Keratinocyte (primary cell): ENCODE results near the gene GPATCH2. TPM values are rescaled to one million over a fixed set of nuclear protein-coding genes. Genes with fewer than 3 reads are reported as not detected.

ENCODE experiments used
- DNase-seq: peaks from one replicate; pipeline ENCODE4 v3.0.0-alpha.2; 2011; ENCODE audit warnings: low read depth, missing footprints, low spot score
- FAIRE-seq: peaks from 2 replicates; lab custom pipeline; 2011; peaks lifted over from hg19 to GRCh38; lab: Jason Lieb, UNC
- H2AFZ ChIP-seq: 2 replicates; pipeline ENCODE4 v1.6.0; 2012; ENCODE audit warnings: low read length, control low read depth, inconsistent platforms; ENCODE audit not compliant: control insufficient read depth
- H3K27ac ChIP-seq: 2 replicates; pipeline ENCODE4 v1.5.1; 2011; ENCODE audit warnings: low read length; ENCODE audit not compliant: control insufficient read depth, insufficient read depth
- H3K27me3 ChIP-seq: 3 replicates; pipeline ENCODE4 v1.6.0; 2011; ENCODE audit warnings: low read length; ENCODE audit not compliant: control insufficient read depth, insufficient read depth; ENCODE audit errors: extremely low read depth
- H3K36me3 ChIP-seq, 2 experiments: 2 replicates in 1 of 2; 3 replicates in 1 of 2; pipeline ENCODE4 v1.5.1; 2011; ENCODE audit warnings: low read length in 2 of 2, mild to moderate bottlenecking in 1 of 2; ENCODE audit not compliant: control insufficient read depth in 2 of 2, insufficient read depth in 2 of 2; ENCODE audit errors: extremely low read depth in 1 of 2
- H3K4me1 ChIP-seq: 3 replicates; pipeline ENCODE4 v1.5.1; 2011; ENCODE audit warnings: low read length; ENCODE audit not compliant: control insufficient read depth, insufficient read depth; ENCODE audit errors: extremely low read depth
- H3K4me2 ChIP-seq: 3 replicates; pipeline ENCODE4 v1.6.0; 2011; ENCODE audit warnings: low read depth, low read length; ENCODE audit not compliant: control insufficient read depth, insufficient read depth; ENCODE audit errors: extremely low read depth
- H3K4me3 ChIP-seq, 3 experiments: fragments of 200-600 bp in 1 of 3; sonication (generic) in 1 of 3; 2 replicates in 2 of 3; 3 replicates in 1 of 3; pipeline ENCODE4 v1.5.1; 2011 to 2016; ENCODE audit warnings: low read length in 3 of 3, mild to moderate bottlenecking in 3 of 3, control low read depth in 2 of 3, inconsistent platforms in 1 of 3, low read depth in 1 of 3, mixed read lengths in 1 of 3, mixed run types in 1 of 3, moderate library complexity in 1 of 3; ENCODE audit not compliant: control insufficient read depth in 2 of 3, insufficient read depth in 2 of 3; ENCODE audit errors: extremely low read depth in 1 of 3
- H3K79me2 ChIP-seq: 2 replicates; pipeline ENCODE4 v1.6.0; 2012; ENCODE audit warnings: low read length; ENCODE audit not compliant: control insufficient read depth, insufficient read depth
- H3K9ac ChIP-seq: 3 replicates; pipeline ENCODE4 v1.6.0; 2011; ENCODE audit warnings: low read length; ENCODE audit not compliant: control insufficient read depth, insufficient read depth; ENCODE audit errors: extremely low read depth
- H3K9me1 ChIP-seq: 3 replicates; pipeline ENCODE4 v1.6.0; 2011; ENCODE audit warnings: low read length; ENCODE audit not compliant: control insufficient read depth, insufficient read depth; ENCODE audit errors: extremely low read depth
- H3K9me3 ChIP-seq: 2 replicates; pipeline ENCODE4 v1.5.1; 2012; ENCODE audit warnings: low read depth, low read length; ENCODE audit not compliant: control insufficient read depth
- H4K20me1 ChIP-seq: 3 replicates; pipeline ENCODE4 v1.6.0; 2011; ENCODE audit warnings: low read length; ENCODE audit not compliant: control insufficient read depth, insufficient read depth; ENCODE audit errors: extremely low read depth
- CTCF ChIP-seq, 3 experiments: IDR thresholded peaks in 1 of 3; conservative IDR thresholded peaks in 1 of 3; optimal IDR thresholded peaks in 1 of 3; 2 replicates in 2 of 3; 3 replicates in 1 of 3; pipeline versions ENCODE3 to v1.5.1; 2011; ENCODE audit warnings: low read length in 3 of 3, mild to moderate bottlenecking in 3 of 3, moderate library complexity in 2 of 3, control low read depth in 1 of 3, inconsistent platforms in 1 of 3; ENCODE audit not compliant: insufficient read depth in 2 of 3; ENCODE audit errors: extremely low read depth in 1 of 3
- EZH2 ChIP-seq: IDR thresholded peaks from one replicate; pipeline ENCODE4 v1.6.1; 2012; ENCODE audit warnings: inconsistent platforms, mild to moderate bottlenecking, low read length, moderate library complexity
- dilution Hi-C: fragments of 300-500 bp; cut with MboI; formaldehyde crosslinking; loops from one replicate; pipeline ENCODE4 v1.7.0; 2020; ENCODE audit warnings: low sequenced_read_pairs; ENCODE audit not compliant: extremely low pct_ligation_motif_present
- polyA plus RNA-seq, 5 experiments: library from polyadenylated mRNA; depleted of rRNA in 3 of 5; stranded (reverse) in 3 of 5; stranded (forward) in 1 of 5; unstranded in 1 of 5; fragments of >200 nt; gene quantifications; 1 replicate in 1 of 5; 2 replicates in 3 of 5; 3 replicates in 1 of 5; pipeline versions ENCODE4 v1.2.1 to v1.2.3, GENCODE V29; 2011 to 2012; ENCODE audit warnings: missing spikeins in 2 of 5, low read depth in 1 of 5, low replicate concordance in 1 of 5

GPATCH2 gene
- polyA plus RNA-seq, 1 donor (not counting 4 experiments of a cell fraction or from before 2014, with no cell fraction given): 15.7 TPM

DNA sequence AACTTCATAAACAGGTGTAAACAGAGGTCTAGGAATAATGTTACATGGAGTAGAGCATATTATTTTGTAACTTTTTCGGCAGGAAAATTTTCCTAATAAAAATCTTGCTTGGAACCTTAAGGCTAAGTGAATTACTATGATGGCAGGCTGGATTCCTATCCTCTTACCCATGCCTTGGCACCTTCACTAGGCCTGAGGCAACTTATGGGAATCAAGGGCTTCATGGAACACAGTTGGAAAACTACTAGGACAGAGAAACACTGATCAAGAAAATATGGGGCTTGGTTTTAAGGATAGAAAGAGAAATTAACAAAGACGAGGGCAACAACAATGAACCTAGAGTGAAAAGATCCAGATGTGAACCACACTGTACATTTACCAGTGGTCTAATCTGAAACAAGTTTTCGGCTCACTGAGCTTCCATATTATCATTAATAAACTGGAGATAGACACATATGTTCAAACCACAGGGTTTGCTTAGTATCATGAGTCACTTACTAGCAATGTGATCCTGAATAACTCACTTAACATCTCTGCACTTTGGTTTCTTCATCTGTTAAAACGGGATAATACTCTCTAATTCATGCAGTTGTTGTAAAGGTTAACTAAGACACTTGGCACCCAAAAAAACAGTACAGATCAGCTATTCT lies 68.5 kb downstream of the GPATCH2 start:
- Histone ChIP-seq H3K4me2 (peak overlapping the region; percentile 81), H3K9me3 (no peaks in the 10 kb centered on the region), H3K9ac (peak overlapping the region; percentile 13), H3K9me1 (no peaks in the 10 kb centered on the region), H3K27ac (peak overlapping the region; percentile 79), H3K27me3 (no peaks in the 10 kb centered on the region), H4K20me1 (no peaks in the 10 kb centered on the region), H3K36me3 (no peaks in the 10 kb centered on the region), H2AFZ (peak overlapping the region; percentile 89), H3K4me3 (peak overlapping the region in 2 of 3 experiments; percentile 47 to 54), H3K4me1 (peaks cover 21% of the 10 kb centered on the region), H3K79me2 (no peaks in the 10 kb centered on the region)
- dilution Hi-C loops: no loop called here
- TF ChIP-seq EZH2 (no peak), CTCF (optimal IDR thresholded peaks at IDR 0.05 in 1 of 3, IDR thresholded peaks at IDR 0.05 in 1 of 3, conservative IDR thresholded peaks at IDR 0.05 in 1 of 3; ENCODE audit: extremely low read depth in 1 of 3, insufficient read depth in 2 of 3, low read length in 3 of 3) (no peak)
- FAIRE-seq (peak; percentile 94), DNase-seq (peak; percentile 49)

GRCh38 chr1:217561446-217561845 lies 69.4 kb downstream of the GPATCH2 start:
- dilution Hi-C loops: no loop called here
- TF ChIP-seq CTCF (optimal IDR thresholded peaks at IDR 0.05 in 1 of 3, IDR thresholded peaks at IDR 0.05 in 1 of 3, conservative IDR thresholded peaks at IDR 0.05 in 1 of 3; ENCODE audit: extremely low read depth in 1 of 3, insufficient read depth in 2 of 3, low read length in 3 of 3) (no peak), EZH2 (no peak)

More at GRCh38 chr1:217561446-217561845, 69.4 kb downstream of the GPATCH2 start:
- no peaks in the 10 kb centered on the region for H3K9me3 ChIP-seq
- no peaks in the 10 kb centered on the region for H3K27me3 ChIP-seq
- H3K4me1 ChIP-seq: peaks cover 21% of the 10 kb centered on the region
- H3K27ac ChIP-seq: peak overlapping the region; percentile 79
- H4K20me1 ChIP-seq: no peaks in the 10 kb centered on the region
- peak overlapping the region; percentile 81 for H3K4me2 ChIP-seq
- H3K79me2 ChIP-seq: no peaks in the 10 kb centered on the region
- DNase-seq (no peak), FAIRE-seq (no peak)
- H3K9me1 ChIP-seq: no peaks in the 10 kb centered on the region
- no peak overlapping the region for H3K4me3 ChIP-seq
- no peak overlapping the region for H3K9ac ChIP-seq
- no peaks in the 10 kb centered on the region for H3K36me3 ChIP-seq
- H2AFZ ChIP-seq: no peak overlapping the region
